Measurements from ENCODE around the gene APOC3.

APOC3 gene

GRCh38 chr11:116866804-116867455 lies 37.2 kb downstream of the APOC3 start:
- Histone ChIP-seq H3K36me3 (replicated peaks in 1 of 2; ENCODE audit: control insufficient read depth in 2 of 2, insufficient read depth in 2 of 2, low read length in 2 of 2) (peaks cover 46 to 94% of the 10 kb centered on the region in 2 donors), H3K4me1 (ENCODE audit: control insufficient read depth in 2 of 2, insufficient read depth in 1 of 2, low read depth in 1 of 2, low read length in 2 of 2) (no peaks in the 10 kb centered on the region)

DNA sequence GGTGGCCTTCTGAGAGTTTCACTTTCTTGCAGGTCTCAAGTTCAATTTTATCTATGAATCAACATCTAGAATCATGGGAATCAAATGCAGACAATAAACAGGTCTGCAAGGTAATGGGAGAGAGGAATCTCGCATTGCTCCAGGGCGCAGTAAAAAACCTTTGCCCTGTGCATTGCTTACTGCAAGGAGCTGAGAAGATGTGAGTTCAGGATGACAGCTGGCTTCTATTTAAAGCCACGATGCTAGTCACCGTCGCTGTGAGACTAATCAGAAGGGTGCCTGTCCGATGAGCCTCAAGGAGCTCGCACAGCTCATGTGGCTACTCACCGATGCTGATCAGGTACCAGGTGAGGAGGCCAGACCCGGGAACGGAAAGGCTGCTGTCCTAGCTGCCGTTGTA lies 37.9 kb downstream of the APOC3 start:
- no peak overlapping the region for H2BK12ac ChIP-seq (ENCODE audit: low read length)
- H3K4me1 ChIP-seq (ENCODE audit: control insufficient read depth in 2 of 2, insufficient read depth in 1 of 2, low read depth in 1 of 2, low read length in 2 of 2), result no peaks in the 10 kb centered on the region
- no peak overlapping the region for H2AK5ac ChIP-seq (ENCODE audit: low read depth, low read length)
- no peaks in the 10 kb centered on the region for H3K79me1 ChIP-seq (ENCODE audit: low read depth, low read length)
- DNase-seq (ENCODE audit: low spot score), result no peak
- WGBS, 2 donors (ENCODE audit: extremely low coverage in 2 of 2, insufficient read length in 2 of 2, insufficient replicate concordance in 1 of 2), result no CpG with 5 or more reads among the region's 11 CpGs
- H3K9me3 ChIP-seq (replicated peaks in 1 of 2; ENCODE audit: control insufficient read depth in 2 of 2, insufficient read depth in 1 of 2, low read depth in 1 of 2, low read length in 2 of 2), result no peaks in the 10 kb centered on the region
- H2BK5ac ChIP-seq (ENCODE audit: low read length), result no peak overlapping the region
- no peak overlapping the region for H3K23ac ChIP-seq (ENCODE audit: low read depth, low read length, poor library complexity)
- no peak overlapping the region for H3K27ac ChIP-seq (replicated peaks; ENCODE audit: low read length)
- peaks cover 40 to 94% of the 10 kb centered on the region in 2 donors for H3K36me3 ChIP-seq (replicated peaks in 1 of 2; ENCODE audit: control insufficient read depth in 2 of 2, insufficient read depth in 2 of 2, low read length in 2 of 2)
- no peak overlapping the region for H3K14ac ChIP-seq (ENCODE audit: low read length)
- no peak overlapping the region for H3K9ac ChIP-seq (ENCODE audit: low read depth, low read length, poor library complexity)
- no peak overlapping the region for H3K18ac ChIP-seq (ENCODE audit: low read length)
- H2BK15ac ChIP-seq (ENCODE audit: low read length), result no peak overlapping the region
- no peak overlapping the region for H2BK120ac ChIP-seq (ENCODE audit: low read depth, low read length)
- H3K4ac ChIP-seq (ENCODE audit: low read length), result no peak overlapping the region
- no peak overlapping the region for H3K4me3 ChIP-seq (ENCODE audit: low read length in 2 of 2)
- no peak overlapping the region for H3K4me2 ChIP-seq (ENCODE audit: insufficient read depth, low read length, poor library complexity, severe bottlenecking)
- no peak overlapping the region for H4K8ac ChIP-seq (ENCODE audit: low read depth, low read length)
- no peak overlapping the region for H2AFZ ChIP-seq (ENCODE audit: low read length)
- no peak overlapping the region for H4K91ac ChIP-seq (ENCODE audit: low read depth, low read length, poor library complexity)
- H3K27me3 ChIP-seq (ENCODE audit: control insufficient read depth in 3 of 3, insufficient read depth in 3 of 3, low read depth in 1 of 3, low read length in 3 of 3), result no peaks in the 10 kb centered on the region

More at GRCh38 chr11:116866804-116867455, 37.2 kb downstream of the APOC3 start:
- H2BK120ac ChIP-seq (ENCODE audit: low read depth, low read length), result no peak overlapping the region
- no peak overlapping the region for H3K4me2 ChIP-seq (ENCODE audit: insufficient read depth, low read length, poor library complexity, severe bottlenecking)
- H3K79me1 ChIP-seq (ENCODE audit: low read depth, low read length), result no peaks in the 10 kb centered on the region
- H3K4ac ChIP-seq (ENCODE audit: low read length), result no peak overlapping the region
- H3K14ac ChIP-seq (ENCODE audit: low read length), result no peak overlapping the region
- no peak overlapping the region for H2AFZ ChIP-seq (ENCODE audit: low read length)
- H4K8ac ChIP-seq (ENCODE audit: low read depth, low read length), result no peak overlapping the region
- H2BK12ac ChIP-seq (ENCODE audit: low read length), result no peak overlapping the region
- H3K9ac ChIP-seq (ENCODE audit: low read depth, low read length, poor library complexity), result no peak overlapping the region
- WGBS, 2 donors (ENCODE audit: extremely low coverage in 2 of 2, insufficient read length in 2 of 2, insufficient replicate concordance in 1 of 2), result no CpG with 5 or more reads among the region's 6 CpGs
- no peak overlapping the region for H4K91ac ChIP-seq (ENCODE audit: low read depth, low read length, poor library complexity)
- H2BK15ac ChIP-seq (ENCODE audit: low read length), result no peak overlapping the region
- H3K4me3 ChIP-seq (ENCODE audit: low read length in 2 of 2), result no peak overlapping the region
- no peak overlapping the region for H3K18ac ChIP-seq (ENCODE audit: low read length)
- H2BK5ac ChIP-seq (ENCODE audit: low read length), result no peak overlapping the region
- DNase-seq (ENCODE audit: low spot score), result no peak
- H2AK5ac ChIP-seq (ENCODE audit: low read depth, low read length), result no peak overlapping the region
- no peak overlapping the region for H3K27ac ChIP-seq (replicated peaks; ENCODE audit: low read length)
- H3K27me3 ChIP-seq (ENCODE audit: control insufficient read depth in 3 of 3, insufficient read depth in 3 of 3, low read depth in 1 of 3, low read length in 3 of 3), result no peaks in the 10 kb centered on the region
- H3K23ac ChIP-seq (ENCODE audit: low read depth, low read length, poor library complexity), result no peak overlapping the region
- no peaks in the 10 kb centered on the region for H3K9me3 ChIP-seq (replicated peaks in 1 of 2; ENCODE audit: control insufficient read depth in 2 of 2, insufficient read depth in 1 of 2, low read depth in 1 of 2, low read length in 2 of 2)

DNA sequence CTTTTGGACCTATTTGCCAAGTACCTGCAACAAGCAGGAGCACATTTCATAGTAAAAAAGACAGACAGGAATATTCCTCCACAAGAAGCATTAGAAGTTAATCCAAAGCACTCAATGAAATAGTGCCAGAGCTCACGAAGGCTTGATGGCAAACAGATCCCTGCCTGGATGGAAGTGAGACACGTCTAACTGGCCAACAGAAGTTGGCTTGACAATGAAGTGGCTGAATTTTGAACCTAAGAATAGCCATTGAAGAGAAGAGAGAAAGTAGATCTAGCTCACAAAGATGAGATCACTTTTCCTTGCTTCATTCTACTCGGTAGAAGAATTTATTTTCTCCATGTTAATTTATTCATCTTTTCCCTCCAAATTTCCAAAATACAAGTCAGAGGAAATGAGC lies 38.4 kb downstream of the APOC3 start:
- Histone ChIP-seq H3K4me2 (ENCODE audit: insufficient read depth, low read length, poor library complexity, severe bottlenecking) (no peak overlapping the region), H4K91ac (ENCODE audit: low read depth, low read length, poor library complexity) (no peak overlapping the region), H2BK12ac (ENCODE audit: low read length) (no peak overlapping the region), H3K4me1 (ENCODE audit: control insufficient read depth in 2 of 2, insufficient read depth in 1 of 2, low read depth in 1 of 2, low read length in 2 of 2) (no peaks in the 10 kb centered on the region), H3K4me3 (ENCODE audit: low read length in 2 of 2) (no peak overlapping the region), H2AFZ (ENCODE audit: low read length) (no peak overlapping the region), H3K36me3 (replicated peaks in 1 of 2; ENCODE audit: control insufficient read depth in 2 of 2, insufficient read depth in 2 of 2, low read length in 2 of 2) (peaks cover 43 to 97% of the 10 kb centered on the region in 2 donors), H3K79me1 (ENCODE audit: low read depth, low read length) (no peaks in the 10 kb centered on the region), H3K14ac (ENCODE audit: low read length) (no peak overlapping the region), H2BK120ac (ENCODE audit: low read depth, low read length) (no peak overlapping the region), H4K8ac (ENCODE audit: low read depth, low read length) (no peak overlapping the region), H3K18ac (ENCODE audit: low read length) (no peak overlapping the region), H3K27ac (replicated peaks; ENCODE audit: low read length) (no peak overlapping the region), H3K27me3 (ENCODE audit: control insufficient read depth in 3 of 3, insufficient read depth in 3 of 3, low read depth in 1 of 3, low read length in 3 of 3) (no peaks in the 10 kb centered on the region), H3K9ac (ENCODE audit: low read depth, low read length, poor library complexity) (no peak overlapping the region), H3K4ac (ENCODE audit: low read length) (no peak overlapping the region), H2AK5ac (ENCODE audit: low read depth, low read length) (no peak overlapping the region), H2BK5ac (ENCODE audit: low read length) (no peak overlapping the region), H2BK15ac (ENCODE audit: low read length) (no peak overlapping the region), H3K23ac (ENCODE audit: low read depth, low read length, poor library complexity) (no peak overlapping the region), H3K9me3 (replicated peaks in 1 of 2; ENCODE audit: control insufficient read depth in 2 of 2, insufficient read depth in 1 of 2, low read depth in 1 of 2, low read length in 2 of 2) (no peaks in the 10 kb centered on the region)
- DNase-seq (ENCODE audit: low spot score), result no peak
- no CpG with 5 or more reads among the region's 3 CpGs for WGBS, 2 donors (ENCODE audit: extremely low coverage in 2 of 2, insufficient read length in 2 of 2, insufficient replicate concordance in 1 of 2)

DNA sequence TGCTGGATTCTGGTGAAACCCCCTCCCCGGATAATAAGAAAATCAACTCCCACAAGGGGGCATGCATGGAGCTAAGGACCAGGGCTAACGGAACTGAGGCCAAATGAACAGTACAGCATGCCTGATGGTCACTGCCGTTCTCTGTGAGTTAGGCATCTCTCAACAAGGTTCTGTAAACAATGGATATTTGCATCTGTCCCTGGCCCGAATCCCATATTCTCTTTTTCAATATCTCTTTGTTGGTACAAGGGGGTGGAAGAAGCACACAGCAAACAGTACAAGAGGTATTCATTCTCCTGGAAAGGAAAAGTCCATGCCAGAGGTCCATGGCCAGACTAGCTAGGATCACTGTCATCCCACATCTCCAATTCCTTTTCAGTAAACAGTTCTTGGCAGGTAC lies 39.9 kb downstream of the APOC3 start:
- H4K91ac ChIP-seq (ENCODE audit: low read depth, low read length, poor library complexity), result no peak overlapping the region
- H2AFZ ChIP-seq (ENCODE audit: low read length), result no peak overlapping the region
- H3K4me3 ChIP-seq (ENCODE audit: low read length in 2 of 2), result no peak overlapping the region
- no peak overlapping the region for H3K23ac ChIP-seq (ENCODE audit: low read depth, low read length, poor library complexity)
- no peak overlapping the region for H3K14ac ChIP-seq (ENCODE audit: low read length)
- H3K9me3 ChIP-seq (replicated peaks in 1 of 2; ENCODE audit: control insufficient read depth in 2 of 2, insufficient read depth in 1 of 2, low read depth in 1 of 2, low read length in 2 of 2), result no peaks in the 10 kb centered on the region
- H3K4ac ChIP-seq (ENCODE audit: low read length), result no peak overlapping the region
- no peak overlapping the region for H2BK120ac ChIP-seq (ENCODE audit: low read depth, low read length)
- H3K27ac ChIP-seq (replicated peaks; ENCODE audit: low read length), result no peak overlapping the region
- H3K27me3 ChIP-seq (ENCODE audit: control insufficient read depth in 3 of 3, insufficient read depth in 3 of 3, low read depth in 1 of 3, low read length in 3 of 3), result no peaks in the 10 kb centered on the region
- no peaks in the 10 kb centered on the region for H3K4me1 ChIP-seq (ENCODE audit: control insufficient read depth in 2 of 2, insufficient read depth in 1 of 2, low read depth in 1 of 2, low read length in 2 of 2)
- DNase-seq (ENCODE audit: low spot score), result no peak
- no CpG with 5 or more reads among the region's 4 CpGs for WGBS, 2 donors (ENCODE audit: extremely low coverage in 2 of 2, insufficient read length in 2 of 2, insufficient replicate concordance in 1 of 2)
- no peak overlapping the region for H3K18ac ChIP-seq (ENCODE audit: low read length)
- no peak overlapping the region for H2AK5ac ChIP-seq (ENCODE audit: low read depth, low read length)
- no peaks in the 10 kb centered on the region for H3K79me1 ChIP-seq (ENCODE audit: low read depth, low read length)
- no peak overlapping the region for H4K8ac ChIP-seq (ENCODE audit: low read depth, low read length)
- no peak overlapping the region for H2BK15ac ChIP-seq (ENCODE audit: low read length)
- H2BK12ac ChIP-seq (ENCODE audit: low read length), result no peak overlapping the region
- peaks cover 41 to 97% of the 10 kb centered on the region in 2 donors for H3K36me3 ChIP-seq (replicated peaks in 1 of 2; ENCODE audit: control insufficient read depth in 2 of 2, insufficient read depth in 2 of 2, low read length in 2 of 2)
- no peak overlapping the region for H3K9ac ChIP-seq (ENCODE audit: low read depth, low read length, poor library complexity)
- H3K4me2 ChIP-seq (ENCODE audit: insufficient read depth, low read length, poor library complexity, severe bottlenecking), result no peak overlapping the region
- no peak overlapping the region for H2BK5ac ChIP-seq (ENCODE audit: low read length)

Measured in neuronal stem cell (in vitro differentiated cells).